Measurements from ENCODE around the gene ZBED1. TPM values are rescaled to one million over a fixed set of nuclear protein-coding genes. Genes with fewer than 3 reads are reported as not detected.
"Not testable (repeated sequence)": the region's sequence is repeated elsewhere in the genome, so short reads cannot be mapped to it uniquely, and the experiment has no call there.

ZBED1 gene
- polyA plus RNA-seq, 1 experiment = 23.0 TPM

- no peak overlapping the region for H3K4me3 ChIP-seq (ENCODE audit: low read depth, low read length)
- H3K27me3 ChIP-seq (ENCODE audit: control insufficient read depth, insufficient read depth, low read length) = no peaks in the 10 kb centered on the region
- ChIA-PET CTCF (no interaction called here), POLR2A (no interaction called here)
- no peaks in the 10 kb centered on the region for H3K9me3 ChIP-seq (ENCODE audit: control insufficient read depth, insufficient read depth, low read length)
- TF ChIP-seq, protein P1, sequence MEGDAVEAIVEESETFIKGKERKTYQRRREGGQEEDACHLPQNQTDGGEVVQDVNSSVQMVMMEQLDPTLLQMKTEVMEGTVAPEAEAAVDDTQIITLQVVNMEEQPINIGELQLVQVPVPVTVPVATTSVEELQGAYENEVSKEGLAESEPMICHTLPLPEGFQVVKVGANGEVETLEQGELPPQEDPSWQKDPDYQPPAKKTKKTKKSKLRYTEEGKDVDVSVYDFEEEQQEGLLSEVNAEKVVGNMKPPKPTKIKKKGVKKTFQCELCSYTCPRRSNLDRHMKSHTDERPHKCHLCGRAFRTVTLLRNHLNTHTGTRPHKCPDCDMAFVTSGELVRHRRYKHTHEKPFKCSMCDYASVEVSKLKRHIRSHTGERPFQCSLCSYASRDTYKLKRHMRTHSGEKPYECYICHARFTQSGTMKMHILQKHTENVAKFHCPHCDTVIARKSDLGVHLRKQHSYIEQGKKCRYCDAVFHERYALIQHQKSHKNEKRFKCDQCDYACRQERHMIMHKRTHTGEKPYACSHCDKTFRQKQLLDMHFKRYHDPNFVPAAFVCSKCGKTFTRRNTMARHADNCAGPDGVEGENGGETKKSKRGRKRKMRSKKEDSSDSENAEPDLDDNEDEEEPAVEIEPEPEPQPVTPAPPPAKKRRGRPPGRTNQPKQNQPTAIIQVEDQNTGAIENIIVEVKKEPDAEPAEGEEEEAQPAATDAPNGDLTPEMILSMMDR (IDR thresholded peaks at IDR 0.05; ENCODE audit: low read depth, low read length) = no peak
- no peak overlapping the region for H3K27ac ChIP-seq (ENCODE audit: low read depth, low read length)
- DNase-seq (ENCODE audit: low read depth, low spot score) = no peak
Measured at GRCh38 chrX:2478546-2479419, 22.0 kb downstream of the ZBED1 start.

DNA sequence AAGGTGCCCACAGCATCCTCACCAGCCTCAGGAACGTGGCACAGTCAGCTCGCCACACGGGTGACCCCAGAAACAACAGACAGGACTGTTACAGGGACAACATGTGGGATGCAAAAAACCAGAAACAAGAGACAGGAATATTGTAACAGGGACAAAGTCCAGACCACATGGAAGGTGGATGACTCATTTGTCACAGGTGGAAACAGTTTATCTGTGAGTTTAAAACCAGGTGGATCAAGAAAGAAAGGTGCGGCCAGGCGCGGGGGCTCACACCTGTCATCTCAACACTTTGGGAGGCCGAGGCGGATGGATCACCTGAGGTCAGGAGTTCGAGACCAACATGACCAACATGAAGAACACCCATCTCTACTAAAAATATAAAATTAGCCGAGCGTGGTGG, 23.5 kb downstream of the ZBED1 start:
- DNase-seq (ENCODE audit: low read depth, low spot score); POLR2A ChIA-PET; H3K27ac ChIP-seq (ENCODE audit: low read depth, low read length); H3K27me3 ChIP-seq (ENCODE audit: control insufficient read depth, insufficient read depth, low read length); H3K9me3 ChIP-seq (ENCODE audit: control insufficient read depth, insufficient read depth, low read length); H3K4me3 ChIP-seq (ENCODE audit: low read depth, low read length); CTCF ChIA-PET: not testable (repeated sequence)

GRCh38 chrX:2474963-2475726, 25.6 kb downstream of the ZBED1 start:
- Histone ChIP-seq H3K4me3 (ENCODE audit: low read depth, low read length) (no peak overlapping the region), H3K9me3 (ENCODE audit: control insufficient read depth, insufficient read depth, low read length) (no peaks in the 10 kb centered on the region), H3K27ac (ENCODE audit: low read depth, low read length) (no peak overlapping the region), H3K27me3 (ENCODE audit: control insufficient read depth, insufficient read depth, low read length) (no peaks in the 10 kb centered on the region)
- ChIA-PET POLR2A (no interaction called here), CTCF (no interaction called here)
- no peak for DNase-seq (ENCODE audit: low read depth, low spot score)
- TF ChIP-seq, protein P1 (IDR thresholded peaks at IDR 0.05; ENCODE audit: low read depth, low read length) = no peak

DNA sequence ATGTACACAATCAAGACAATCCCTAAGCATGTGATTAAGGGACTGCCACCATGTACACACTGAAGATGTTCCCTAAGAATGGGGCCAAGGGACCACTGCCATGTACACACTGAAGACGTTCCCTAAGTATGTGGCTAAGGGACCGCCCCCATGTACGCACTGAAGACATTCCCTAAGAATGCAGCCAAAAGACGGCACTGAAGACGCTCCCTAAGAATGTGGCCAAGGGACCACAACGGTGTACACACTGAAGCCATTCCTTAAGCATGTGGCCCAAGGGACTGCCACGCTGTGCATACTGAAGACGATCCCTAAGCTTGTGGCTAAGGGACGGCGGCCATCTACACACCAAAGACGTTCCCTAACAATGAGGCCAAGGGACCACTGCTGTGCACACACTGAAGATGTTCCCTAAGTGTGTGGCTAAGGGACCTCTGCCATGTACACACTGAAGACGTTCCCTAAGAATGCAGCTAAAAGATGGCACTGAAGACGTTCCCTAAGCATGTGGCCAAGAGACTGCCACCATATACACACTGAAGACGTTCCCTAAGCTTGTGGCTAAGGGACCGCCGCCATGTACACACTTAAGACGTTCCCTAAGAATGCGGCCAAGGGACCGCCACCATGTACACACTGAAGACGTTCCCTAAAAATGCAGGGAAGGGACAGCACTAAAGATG, 26.4 kb downstream of the ZBED1 start:
- H3K4me3 ChIP-seq (ENCODE audit: low read depth, low read length) = no peak overlapping the region

GRCh38 chrX:2473064-2473463, 27.7 kb downstream of the ZBED1 start:
- DNase-seq (ENCODE audit: low read depth, low spot score); H3K4me3 ChIP-seq (ENCODE audit: low read depth, low read length); H3K9me3 ChIP-seq (ENCODE audit: control insufficient read depth, insufficient read depth, low read length); H3K27me3 ChIP-seq (ENCODE audit: control insufficient read depth, insufficient read depth, low read length); H3K27ac ChIP-seq (ENCODE audit: low read depth, low read length); CTCF ChIA-PET; POLR2A ChIA-PET: not testable (repeated sequence)

More for the DNA sequence above, 26.4 kb downstream of the ZBED1 start:
- ChIA-PET CTCF (no interaction called here), POLR2A (no interaction called here)
- Histone ChIP-seq H3K9me3 (ENCODE audit: control insufficient read depth, insufficient read depth, low read length) (no peaks in the 10 kb centered on the region), H3K27ac (ENCODE audit: low read depth, low read length) (no peak overlapping the region), H3K27me3 (ENCODE audit: control insufficient read depth, insufficient read depth, low read length) (no peaks in the 10 kb centered on the region)
- TF ChIP-seq, protein P1 (IDR thresholded peaks at IDR 0.05; ENCODE audit: low read depth, low read length) = no peak
- no peak for DNase-seq (ENCODE audit: low read depth, low spot score)
